Psoas muscle (tissue), 8 donors: Measurements from ENCODE around the gene TMEM248. TPM values are rescaled to one million over a fixed set of nuclear protein-coding genes. Genes with fewer than 3 reads are reported as not detected.

Source experiments
- ATAC-seq, 4 donors: fragments of 200-7000 bp; cut with Tn5 transposase; one replicate each; pipeline ENCODE4 v1.9.1; 2020; ENCODE audit warnings: moderate library complexity in 3 of 4, mild to moderate bottlenecking in 2 of 4
- DNase-seq, 2 donors: peaks; one replicate each; pipeline ENCODE4 v3.0.0-alpha.2; 2020
- H3K27ac ChIP-seq: fragments of 200-600 bp; one replicate; pipeline ENCODE4 v1.8.0; 2022
- H3K27me3 ChIP-seq, 3 donors: fragments of 200-600 bp in 1 of 3; one replicate each; pipeline versions ENCODE4 v1.6.1 to v1.8.0; 2013 to 2022; ENCODE audit warnings: low read length in 2 of 3, mild to moderate bottlenecking in 2 of 3, moderate library complexity in 1 of 3; ENCODE audit not compliant: insufficient read depth in 3 of 3
- H3K36me3 ChIP-seq, 2 donors: fragments of 200-600 bp in 1 of 2; one replicate each; pipeline versions ENCODE4 v1.6.1 to v1.8.0; 2013 to 2022; ENCODE audit warnings: low read depth in 1 of 2, mild to moderate bottlenecking in 1 of 2, moderate library complexity in 1 of 2; ENCODE audit not compliant: insufficient read depth in 1 of 2
- H3K4me1 ChIP-seq: fragments of 200-600 bp; one replicate; pipeline ENCODE4 v1.8.0; 2022
- H3K4me3 ChIP-seq: fragments of 200-600 bp; one replicate; pipeline ENCODE4 v1.8.0; 2022; ENCODE audit warnings: mild to moderate bottlenecking
- H3K9me3 ChIP-seq: fragments of 200-600 bp; one replicate; pipeline ENCODE4 v1.8.0; 2022
- CTCF ChIP-seq: fragments of 200-600 bp; IDR thresholded peaks from one replicate; pipeline ENCODE4 v1.8.0; 2022; ENCODE audit warnings: antibody characterized with exemption
- WGBS, 3 donors: extraction: QIAGEN DNeasy Blood & Tissue Kit; methylation state at CpG; one replicate each; pipeline versions ENCODE4 v1.1.6 to v1.1.7; 2013; 5-methylcytosine and 5-hydroxymethylcytosine counted together
- intact Hi-C, 2 donors: fragments of 100-400 bp; cut with DNase I; formaldehyde crosslinking; loops; one replicate each; pipeline versions ENCODE4 v1.11.0 to v1.14.2; 2022
- polyA plus RNA-seq, 3 donors: library from polyadenylated mRNA; stranded (reverse); fragments of 200-250 nt; gene quantifications; one replicate each; pipeline ENCODE4 v1.2.3, GENCODE V29; 2013
- total RNA-seq, 4 donors: library from RNA; stranded (reverse); fragmentation: NEBNext Ultra II Directional in 2 of 4; extraction: Animal tissue kit (Norgen Biotek cat#: 25700) in 2 of 4; gene quantifications; one replicate each; pipeline versions ENCODE4 v1.2.1 to v1.2.4, GENCODE V29; 2021 to 2023
- donor health status: healthy with polysubstance abuse.
- donor health status: DM: no; HTN: no; CAD: no; lungs with moderate emphysema.
- donor health status: Bipolar disorder and iron deficiency.
- donor health status: healthy.
- donor health status: DM: yes; HTN: yes; CAD: no.
- donor health status: DM: no; HTN: no; CAD: no.
- donor health status: DM: no; HTN: no; CAD: no.
- donor health status: DM: yes; HTN: yes; CAD: no.

TMEM248 gene
- total and polyA plus RNA-seq, 7 donors = 16.0 to 38.6 (median 33.9) TPM

DNA sequence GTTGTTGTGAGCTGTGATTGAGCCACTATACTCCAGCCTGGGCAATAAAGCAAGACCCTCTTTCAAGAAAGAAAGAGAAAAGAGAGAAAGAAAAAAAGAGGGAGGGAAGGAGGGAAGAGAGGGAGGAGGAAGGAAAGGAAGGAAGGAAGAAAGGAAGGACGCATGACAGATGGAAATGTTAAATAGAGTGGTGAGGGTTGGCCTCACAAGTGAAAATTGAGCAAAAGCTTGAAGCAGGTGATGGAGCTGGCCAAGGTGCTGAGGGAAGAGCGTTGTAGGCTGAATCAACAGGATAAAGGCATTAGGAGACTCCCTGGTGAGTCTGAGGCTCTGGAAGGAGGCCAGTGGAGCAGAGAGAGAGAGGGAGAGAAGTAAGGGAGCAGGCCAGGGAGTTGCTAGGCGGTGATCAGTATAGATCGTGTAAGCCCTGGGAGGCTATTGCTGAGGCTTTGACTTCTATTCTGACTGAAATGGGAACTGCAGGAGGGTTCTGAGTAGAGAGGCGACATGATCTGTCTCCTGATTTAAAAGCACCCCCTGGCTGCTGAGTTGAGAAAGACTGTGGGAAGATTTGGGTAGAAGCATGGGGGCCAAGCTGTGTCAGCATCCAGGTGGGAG, 26.5 kb upstream of the TMEM248 start:
- 64 to 72% (median 68%) methylated on average over 5 of the region's 5 CpGs for WGBS, 3 donors
- Histone ChIP-seq H3K4me1 (no peaks in the 10 kb centered on the region), H3K9me3 (no peaks in the 10 kb centered on the region), H3K36me3 (peaks cover 0 to 74% of the 10 kb centered on the region in 2 donors), H3K27me3 (no peaks in the 10 kb centered on the region), H3K4me3 (no peak overlapping the region), H3K27ac (no peak overlapping the region)
- TF ChIP-seq CTCF = peak; percentile 22
- ATAC-seq (no peak), DNase-seq (no peak)
- intact Hi-C loops = no loop called here

- WGBS, 3 donors = 72 to 78% (median 73%) methylated on average over 3 of the region's 3 CpGs
- intact Hi-C loops = no loop called here
- Histone ChIP-seq H3K27me3 (no peaks in the 10 kb centered on the region), H3K4me1 (no peaks in the 10 kb centered on the region), H3K36me3 (peaks cover 0 to 75% of the 10 kb centered on the region in 2 donors), H3K27ac (no peak overlapping the region), H3K4me3 (no peak overlapping the region), H3K9me3 (no peaks in the 10 kb centered on the region)
- no peak for TF ChIP-seq CTCF
- ATAC-seq (no peak), DNase-seq (no peak)
Observed at GRCh38 chr7:66896441-66896840, 24.6 kb upstream of the TMEM248 start.

DNA sequence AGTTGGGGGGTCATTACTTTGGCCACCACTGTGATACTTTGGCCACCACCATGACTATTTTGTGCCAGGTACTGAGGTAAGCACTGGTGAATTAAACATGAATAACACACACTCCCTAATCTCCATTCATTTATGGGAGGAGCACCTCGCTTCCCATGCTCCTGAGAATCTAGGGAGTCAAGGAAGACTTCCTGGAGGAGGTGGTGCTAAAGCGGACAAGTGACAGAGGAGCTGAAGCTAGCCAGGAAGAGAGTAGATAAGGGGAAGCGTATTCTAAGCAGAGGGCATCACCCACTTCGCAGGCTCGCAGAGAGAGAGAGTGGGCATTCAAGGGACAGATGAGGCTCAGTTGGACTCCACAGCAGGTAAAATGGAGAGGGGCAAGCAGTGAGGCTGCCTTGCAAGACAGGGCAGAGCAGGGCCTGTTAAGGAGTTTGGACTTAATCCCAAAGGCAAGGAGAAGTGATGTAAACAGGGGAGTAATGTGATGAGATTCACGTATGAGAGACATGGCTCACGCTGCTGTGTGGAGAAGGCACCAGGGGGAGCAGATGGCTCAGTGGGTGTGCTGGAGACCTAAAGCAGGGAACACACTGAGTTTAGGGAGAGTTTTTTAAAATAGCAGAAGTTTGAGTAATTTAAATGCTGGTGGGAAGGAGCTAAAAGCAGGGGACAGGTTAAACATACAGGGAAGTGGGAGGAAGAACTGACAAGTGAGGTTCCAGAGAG, 21.3 kb upstream of the TMEM248 start:
- Histone ChIP-seq H3K27ac (no peak overlapping the region), H3K36me3 (peaks cover 0 to 66% of the 10 kb centered on the region in 2 donors), H3K9me3 (no peaks in the 10 kb centered on the region), H3K4me1 (no peaks in the 10 kb centered on the region), H3K27me3 (no peaks in the 10 kb centered on the region), H3K4me3 (no peak overlapping the region)
- intact Hi-C loops = no loop called here
- no peak for TF ChIP-seq CTCF
- 86 to 93% (median 90%) methylated on average over 7 of the region's 7 CpGs for WGBS, 3 donors
- DNase-seq (no peak), ATAC-seq (no peak)

- Histone ChIP-seq H3K9me3 (no peaks in the 10 kb centered on the region), H3K4me3 (no peak overlapping the region), H3K27me3 (no peaks in the 10 kb centered on the region), H3K4me1 (no peaks in the 10 kb centered on the region), H3K36me3 (peaks cover 0 to 49% of the 10 kb centered on the region in 2 donors), H3K27ac (no peak overlapping the region)
- TF ChIP-seq CTCF = no peak
- DNase-seq = no peak
- intact Hi-C loops = no loop called here
- no peak for ATAC-seq
- WGBS, 3 donors = 96 to 97% (median 96%) methylated on average over 45 to 47 of the region's 47 CpGs
Observed at GRCh38 chr7:66901941-66902843, 18.8 kb upstream of the TMEM248 start.
